RWPE1 (cell line): ENCODE measurements around the gene MYORG.
A peak's percentile ranks its signal among the peaks of the same experiment; 100 is the strongest.

ENCODE experiments used
- CTCF ChIA-PET: fragments of 350-600 bp; sonication (Branson Sonifier 250); formaldehyde crosslinking; extraction: SDS; loops from one replicate; lab custom pipeline; 2021; lab: Yijun Ruan, JAX
- POLR2A ChIA-PET: fragments of 400-600 bp; formaldehyde crosslinking; extraction: SDS; loops from one replicate; lab custom pipeline; 2020; ENCODE audit warnings: antibody characterized with exemption; ENCODE audit not compliant: low non-redundant PET; lab: Yijun Ruan, JAX
- DNase-seq: peaks from one replicate; pipeline ENCODE4 v3.0.0; 2012; ENCODE audit warnings: low spot score
- H3K27ac ChIP-seq: fragments of 450-650 bp; 2 replicates; pipeline ENCODE4 v1.5.1; 2017
- TF ChIP-seq, protein P1 (sequence below): fragments of 450-650 bp; conservative IDR thresholded peaks from 2 replicates; pipeline ENCODE4 v1.5.1; 2017; ENCODE audit warnings: low read depth, mild to moderate bottlenecking

MYORG gene

GRCh38 chr9:34380511-34381315 is 4.0 kb upstream of the MYORG start:
- ChIA-PET POLR2A (no interaction called here), CTCF (interaction anchor here (0.6 to 6.2 kb wide), 2 partner anchors 48 to 63 kb away, joined by 3 to 54 read pairs; no protein-coding TSS in a partner anchor)
- DNase-seq, result peak; percentile 91
- TF ChIP-seq, protein P1, sequence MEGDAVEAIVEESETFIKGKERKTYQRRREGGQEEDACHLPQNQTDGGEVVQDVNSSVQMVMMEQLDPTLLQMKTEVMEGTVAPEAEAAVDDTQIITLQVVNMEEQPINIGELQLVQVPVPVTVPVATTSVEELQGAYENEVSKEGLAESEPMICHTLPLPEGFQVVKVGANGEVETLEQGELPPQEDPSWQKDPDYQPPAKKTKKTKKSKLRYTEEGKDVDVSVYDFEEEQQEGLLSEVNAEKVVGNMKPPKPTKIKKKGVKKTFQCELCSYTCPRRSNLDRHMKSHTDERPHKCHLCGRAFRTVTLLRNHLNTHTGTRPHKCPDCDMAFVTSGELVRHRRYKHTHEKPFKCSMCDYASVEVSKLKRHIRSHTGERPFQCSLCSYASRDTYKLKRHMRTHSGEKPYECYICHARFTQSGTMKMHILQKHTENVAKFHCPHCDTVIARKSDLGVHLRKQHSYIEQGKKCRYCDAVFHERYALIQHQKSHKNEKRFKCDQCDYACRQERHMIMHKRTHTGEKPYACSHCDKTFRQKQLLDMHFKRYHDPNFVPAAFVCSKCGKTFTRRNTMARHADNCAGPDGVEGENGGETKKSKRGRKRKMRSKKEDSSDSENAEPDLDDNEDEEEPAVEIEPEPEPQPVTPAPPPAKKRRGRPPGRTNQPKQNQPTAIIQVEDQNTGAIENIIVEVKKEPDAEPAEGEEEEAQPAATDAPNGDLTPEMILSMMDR, result no peak
- peak overlapping the region; percentile 46 for H3K27ac ChIP-seq

GRCh38 chr9:34380034-34380510 is 3.4 kb upstream of the MYORG start:
- TF ChIP-seq, protein P1, result no peak
- ChIA-PET CTCF (interaction anchor here (0.6 to 6.2 kb wide), 2 partner anchors 47 to 64 kb away, joined by 3 to 54 read pairs; no protein-coding TSS in a partner anchor), POLR2A (no interaction called here)
- DNase-seq, result no peak
- peak overlapping the region; percentile 46 for H3K27ac ChIP-seq

DNA sequence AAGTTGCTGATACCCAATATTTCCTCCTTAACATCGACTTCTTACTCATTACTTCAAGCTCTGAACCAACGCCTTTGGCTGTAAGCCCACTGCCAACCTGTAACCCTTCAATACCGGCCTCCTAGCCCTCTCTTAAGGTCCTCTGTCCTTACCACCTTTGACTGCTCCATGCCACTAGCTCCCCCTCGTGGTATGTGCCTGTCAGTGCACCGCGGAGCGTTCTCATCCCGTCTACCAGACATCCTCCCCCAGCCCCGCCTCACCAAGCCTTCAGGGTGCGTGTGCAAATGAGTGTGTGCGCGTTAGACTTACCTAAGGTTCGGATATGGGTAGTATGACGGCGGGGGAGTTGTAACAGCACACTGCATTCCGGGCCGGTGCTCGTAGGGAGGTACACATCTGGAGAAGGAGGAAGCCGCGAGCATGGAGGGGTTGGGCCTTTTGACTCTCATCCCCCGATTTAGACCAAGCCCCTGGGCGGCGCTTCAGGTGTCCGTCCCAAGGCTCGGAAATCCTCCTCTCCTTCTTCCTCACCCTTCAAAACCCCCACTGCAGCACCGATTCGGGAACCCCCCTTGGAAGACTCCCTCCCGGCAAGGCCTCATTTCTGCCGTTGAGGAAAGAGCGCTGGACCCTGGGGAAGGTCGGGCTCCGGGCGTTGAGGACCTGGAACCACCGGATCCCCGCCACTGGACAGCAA is 2.8 kb upstream of the MYORG start:
- ChIA-PET CTCF (interaction anchor here (0.6 to 6.2 kb wide), 12 partner anchors 11 to 262 kb away, joined by 3 to 54 read pairs (median 4); no protein-coding TSS in a partner anchor), POLR2A (no interaction called here)
- DNase-seq, result peak; percentile 91
- peak overlapping the region; percentile 46 for H3K27ac ChIP-seq
- TF ChIP-seq, protein P1, result peak; percentile 100

- ChIA-PET POLR2A (interaction anchor here (0.5 kb wide), 1 partner anchor 51 kb away, joined by 3 read pairs; no protein-coding TSS in a partner anchor), CTCF (interaction anchor here (0.6 to 6.2 kb wide), 12 partner anchors 10 to 599 kb away, joined by 3 to 54 read pairs (median 4); no protein-coding TSS in a partner anchor)
- no peak for DNase-seq
- TF ChIP-seq, protein P1, result no peak
- H3K27ac ChIP-seq, result peak overlapping the region; percentile 7; the same call in 1 of the 2 replicates
These were observed 1.8 kb upstream of the MYORG start for GRCh38 chr9:34378376-34379060.

DNA sequence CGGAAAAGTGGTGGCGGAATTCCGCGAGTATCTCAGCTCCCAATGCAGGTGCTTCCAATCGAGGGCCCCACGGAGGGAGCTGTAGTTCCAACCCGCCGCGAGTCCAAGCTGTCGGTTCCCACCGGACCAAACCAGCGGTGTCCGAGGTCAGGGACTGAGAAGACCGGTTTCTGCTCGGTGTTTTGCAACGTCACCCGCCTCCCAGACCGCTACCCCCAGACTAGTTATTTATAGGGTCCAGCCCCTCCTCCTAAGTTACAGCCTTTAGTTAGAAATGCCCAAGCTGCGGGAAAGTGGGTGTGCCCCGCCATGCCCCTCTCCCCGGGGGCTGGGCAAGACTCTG is 677 bp upstream of the MYORG start:
- POLR2A ChIA-PET, result interaction anchor here (1.9 kb wide), 1 partner anchor 47 kb away, joined by 4 read pairs; no protein-coding TSS in a partner anchor
- TF ChIP-seq, protein P1, result no peak
- H3K27ac ChIP-seq, result peak overlapping the region; percentile 77
- CTCF ChIA-PET, result interaction anchor here (0.7 to 6.2 kb wide), 3 partner anchors 45 to 703 kb away, joined by 4 to 54 read pairs (median 4); no protein-coding TSS in a partner anchor
- DNase-seq, result peak; percentile 30
